Body of pancreas (tissue), 4 donors: ENCODE data around the gene OSBPL2. TPM values are rescaled to one million over a fixed set of nuclear protein-coding genes. Genes with fewer than 3 reads are reported as not detected.

ENCODE experiments used
- ATAC-seq: fragments of 150-250 bp; one replicate; pipeline ENCODE4 v1.9.1; 2016
- DNase-seq, 4 donors: peaks; one replicate each; pipeline ENCODE4 v3.0.0-alpha.2; 2019
- H3K27ac ChIP-seq, 4 donors: fragments of 200-600 bp; sonication (generic); 1 replicate in 3 of 4; 2 replicates in 1 of 4; pipeline versions ENCODE4 v1.5.1 to v1.6.1; 2016 to 2019; ENCODE audit warnings: mild to moderate bottlenecking in 1 of 4, mixed read lengths in 1 of 4, moderate library complexity in 1 of 4
- H3K27me3 ChIP-seq, 2 donors: fragments of 200-600 bp; sonication (generic); one replicate each; pipeline ENCODE4 v1.6.0; 2016; ENCODE audit warnings: mild to moderate bottlenecking in 1 of 2
- H3K36me3 ChIP-seq, 2 donors: fragments of 200-600 bp; sonication (generic); replicated peaks in 1 of 2; 2 replicates each; pipeline ENCODE4 v1.5.1; 2016; ENCODE audit warnings: low read depth in 2 of 2; ENCODE audit not compliant: insufficient read depth in 1 of 2
- H3K4me1 ChIP-seq: fragments of 200-600 bp; sonication (generic); one replicate; pipeline ENCODE4 v1.6.0; 2016
- H3K4me3 ChIP-seq, 2 donors: fragments of 200-600 bp; sonication (generic); 1 replicate in 1 of 2; 2 replicates in 1 of 2; pipeline ENCODE4 v1.5.1; 2016 to 2019
- H3K9me3 ChIP-seq, 3 donors: fragments of 200-600 bp; sonication (generic); 1 replicate in 2 of 3; 2 replicates in 1 of 3; pipeline ENCODE4 v1.5.1; 2016
- POLR2A ChIP-seq, 3 donors: fragments of 450-650 bp; IDR thresholded peaks; one replicate each; pipeline ENCODE4 v1.6.1; 2016; ENCODE audit warnings: antibody characterized with exemption in 3 of 3, mild to moderate bottlenecking in 2 of 3
- WGBS, 2 donors: methylation state at CpG; one replicate each; pipeline ENCODE4 v1.1.5; 2017; 5-methylcytosine and 5-hydroxymethylcytosine counted together
- intact Hi-C: fragments of 100-400 bp; cut with DNase I; formaldehyde crosslinking; loops from one replicate; pipeline ENCODE4 v1.15.1; 2023
- total RNA-seq, 2 donors: library from RNA; depleted of rRNA; stranded (reverse); fragments of >200 nt; gene quantifications; one replicate each; pipeline ENCODE4 v1.1.0, GENCODE V29; 2016
- TF ChIP-seq, protein P1 (sequence below), 7 experiments: fragments of 450-650 bp in 4 of 7; fragments of 200-600 bp in 3 of 7; sonication (generic) in 3 of 7; IDR thresholded peaks; one replicate each; pipeline ENCODE4 v1.5.1; 2016 to 2019; ENCODE audit warnings: antibody characterized with exemption in 7 of 7

Gene OSBPL2
- total RNA-seq, 2 donors from 2014 or later, result 54.5 to 71.9 TPM

DNA sequence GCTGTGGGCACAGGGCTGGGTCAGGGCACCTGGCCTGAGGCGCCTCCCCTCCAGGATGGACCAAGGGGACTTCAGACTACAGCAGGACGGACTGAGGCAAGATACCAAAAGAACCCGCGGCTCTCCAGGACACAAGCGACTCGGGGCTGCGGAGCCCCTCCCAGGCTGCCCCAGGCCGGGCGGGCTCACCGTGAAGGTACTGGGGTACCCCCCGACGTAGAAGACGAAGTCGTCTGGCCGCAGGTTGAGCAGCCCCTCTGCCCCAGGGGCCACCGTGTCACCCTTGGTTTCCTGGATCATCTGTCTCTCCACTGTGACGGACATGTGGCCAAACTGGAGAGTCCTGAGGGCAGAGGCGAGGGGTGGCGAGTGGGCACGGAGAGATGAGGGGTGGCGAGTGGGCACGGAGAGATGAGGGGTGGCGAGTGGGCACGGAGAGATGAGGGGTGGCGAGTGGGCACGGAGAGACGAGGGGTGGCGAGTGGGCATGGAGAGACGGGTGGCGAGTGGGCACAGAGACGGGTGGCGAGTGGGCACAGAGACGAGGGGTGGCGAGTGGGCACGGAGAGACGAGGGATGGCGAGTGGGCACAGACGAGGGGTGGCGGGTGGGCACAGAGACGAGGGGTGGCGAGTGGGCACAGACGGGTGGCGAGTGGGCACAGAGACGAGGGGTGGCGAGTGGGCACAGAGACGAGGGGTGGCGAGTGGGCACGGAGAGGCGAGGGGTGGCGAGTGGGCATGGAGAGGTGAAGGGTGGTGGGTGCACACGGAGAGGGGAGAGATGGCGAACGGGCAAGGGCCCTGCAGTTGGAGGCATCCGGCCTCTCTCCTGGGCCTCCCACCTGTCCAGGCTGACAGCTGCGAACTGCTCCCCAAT is 75.4 kb downstream of the OSBPL2 start:
- WGBS, 2 donors, result 88 to 92% methylated on average over 51 to 55 of the region's 55 CpGs
- no peaks in the 10 kb centered on the region for H3K4me1 ChIP-seq
- intact Hi-C loops, result no loop called here
- no peaks in the 10 kb centered on the region for H3K9me3 ChIP-seq
- ATAC-seq (no peak), DNase-seq (no peak)
- H3K27me3 ChIP-seq, result no peaks in the 10 kb centered on the region
- no peak overlapping the region for H3K4me3 ChIP-seq
- H3K36me3 ChIP-seq, result peaks cover 0 to 14% of the 10 kb centered on the region in 2 donors
- TF ChIP-seq, protein P1, sequence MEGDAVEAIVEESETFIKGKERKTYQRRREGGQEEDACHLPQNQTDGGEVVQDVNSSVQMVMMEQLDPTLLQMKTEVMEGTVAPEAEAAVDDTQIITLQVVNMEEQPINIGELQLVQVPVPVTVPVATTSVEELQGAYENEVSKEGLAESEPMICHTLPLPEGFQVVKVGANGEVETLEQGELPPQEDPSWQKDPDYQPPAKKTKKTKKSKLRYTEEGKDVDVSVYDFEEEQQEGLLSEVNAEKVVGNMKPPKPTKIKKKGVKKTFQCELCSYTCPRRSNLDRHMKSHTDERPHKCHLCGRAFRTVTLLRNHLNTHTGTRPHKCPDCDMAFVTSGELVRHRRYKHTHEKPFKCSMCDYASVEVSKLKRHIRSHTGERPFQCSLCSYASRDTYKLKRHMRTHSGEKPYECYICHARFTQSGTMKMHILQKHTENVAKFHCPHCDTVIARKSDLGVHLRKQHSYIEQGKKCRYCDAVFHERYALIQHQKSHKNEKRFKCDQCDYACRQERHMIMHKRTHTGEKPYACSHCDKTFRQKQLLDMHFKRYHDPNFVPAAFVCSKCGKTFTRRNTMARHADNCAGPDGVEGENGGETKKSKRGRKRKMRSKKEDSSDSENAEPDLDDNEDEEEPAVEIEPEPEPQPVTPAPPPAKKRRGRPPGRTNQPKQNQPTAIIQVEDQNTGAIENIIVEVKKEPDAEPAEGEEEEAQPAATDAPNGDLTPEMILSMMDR (IDR thresholded peaks at IDR 0.05), result no peak
- TF ChIP-seq POLR2A (IDR thresholded peaks at IDR 0.05), result no peak
- no peak overlapping the region for H3K27ac ChIP-seq

DNA sequence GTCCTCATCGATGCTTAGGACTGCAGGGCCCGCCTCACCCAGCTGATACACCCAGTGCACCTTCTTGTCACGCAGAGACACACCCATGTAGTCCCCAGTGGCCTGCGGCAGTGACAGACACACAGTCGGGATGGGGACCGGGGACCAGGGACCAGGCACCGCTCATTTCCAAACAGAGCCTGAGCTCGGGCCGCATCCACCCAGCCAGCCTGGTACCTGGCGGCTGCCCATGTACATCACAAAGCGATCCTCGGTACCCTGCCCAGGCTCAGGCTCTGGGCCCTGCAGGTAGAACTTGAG is 76.0 kb downstream of the OSBPL2 start:
- no peak for TF ChIP-seq POLR2A (IDR thresholded peaks at IDR 0.05)
- TF ChIP-seq, protein P1 (IDR thresholded peaks at IDR 0.05), result no peak
- Histone ChIP-seq H3K9me3 (no peaks in the 10 kb centered on the region), H3K4me1 (no peaks in the 10 kb centered on the region), H3K27me3 (no peaks in the 10 kb centered on the region), H3K4me3 (no peak overlapping the region), H3K27ac (no peak overlapping the region), H3K36me3 (peaks cover 0 to 13% of the 10 kb centered on the region in 2 donors)
- ATAC-seq, result no peak
- DNase-seq, result no peak
- 89 to 100% methylated on average over 10 to 12 of the region's 12 CpGs for WGBS, 2 donors
- intact Hi-C loops, result no loop called here

DNA sequence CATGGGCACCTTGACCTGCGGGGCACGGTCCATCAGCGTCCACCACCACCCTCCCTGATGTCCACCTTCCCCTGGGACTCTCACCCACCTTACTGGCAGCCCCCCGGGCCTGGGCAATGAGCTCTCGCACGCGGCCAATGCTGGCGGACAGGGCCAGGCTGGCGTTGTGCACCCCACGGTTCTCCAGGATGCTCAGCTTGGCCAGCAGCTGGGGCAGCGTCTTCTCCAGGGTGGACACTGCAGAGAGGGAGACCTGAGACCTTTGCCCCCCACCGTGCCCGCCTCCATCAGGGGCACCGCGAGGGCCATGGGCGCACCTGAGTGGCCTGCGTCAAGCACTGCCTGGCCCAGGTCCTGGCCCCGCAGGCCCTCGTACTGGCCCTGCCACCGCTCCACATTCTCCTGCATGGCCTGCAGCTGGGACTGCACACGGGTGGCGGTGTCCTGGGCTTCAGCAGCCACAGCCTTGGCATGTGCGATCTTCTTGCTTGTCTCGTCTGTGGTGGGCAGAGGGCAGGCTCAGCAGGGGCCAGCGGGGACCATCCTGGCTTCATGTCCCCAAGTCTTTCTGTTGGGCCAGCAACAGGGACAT is 76.5 kb downstream of the OSBPL2 start:
- Histone ChIP-seq H3K27me3 (no peaks in the 10 kb centered on the region), H3K4me1 (no peaks in the 10 kb centered on the region), H3K27ac (no peak overlapping the region), H3K4me3 (no peak overlapping the region), H3K36me3 (peaks cover 0 to 13% of the 10 kb centered on the region in 2 donors), H3K9me3 (no peaks in the 10 kb centered on the region)
- TF ChIP-seq POLR2A (IDR thresholded peaks at IDR 0.05), result no peak
- TF ChIP-seq, protein P1 (IDR thresholded peaks at IDR 0.05), result no peak
- no peak for ATAC-seq
- DNase-seq, result no peak
- intact Hi-C loops, result no loop called here
- WGBS, 2 donors, result 91 to 94% methylated on average over 8 to 19 of the region's 25 CpGs

DNA sequence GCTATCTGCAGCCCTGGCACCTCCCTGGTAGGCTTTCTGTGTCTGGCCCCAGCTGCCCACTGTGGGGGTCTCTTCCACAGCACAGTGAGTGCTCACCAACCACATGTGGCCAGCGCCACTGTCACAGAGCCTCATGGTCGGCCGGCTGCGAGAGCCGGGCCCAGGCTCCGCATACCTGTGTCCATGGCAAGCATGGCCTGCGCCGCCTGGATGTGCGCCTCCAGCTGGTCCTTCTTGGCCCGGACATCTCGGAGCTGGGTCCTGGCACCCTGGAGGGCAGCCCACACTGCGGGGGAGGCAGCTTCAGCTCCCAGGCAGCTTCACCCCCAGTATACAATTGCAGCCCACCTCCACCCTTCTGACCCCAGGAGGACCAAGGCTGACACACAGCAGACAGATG is 77.5 kb downstream of the OSBPL2 start:
- ATAC-seq, result no peak
- Histone ChIP-seq H3K27ac (no peak overlapping the region), H3K4me1 (no peaks in the 10 kb centered on the region), H3K36me3 (peaks cover 0 to 13% of the 10 kb centered on the region in 2 donors), H3K9me3 (no peaks in the 10 kb centered on the region), H3K4me3 (no peak overlapping the region), H3K27me3 (no peaks in the 10 kb centered on the region)
- intact Hi-C loops, result no loop called here
- no peak for TF ChIP-seq POLR2A (IDR thresholded peaks at IDR 0.05)
- TF ChIP-seq, protein P1 (IDR thresholded peaks at IDR 0.05), result no peak
- no peak for DNase-seq
- 96% methylated on average over 12 of the region's 12 CpGs; no CpG with 5 or more reads in 1 of the 2 donors for WGBS, 2 donors
